HEK293 (cell line): ENCODE results near the gene SIDT2.

Experiments used
- ZNF2 ChIP-seq: fragments of 450-650 bp; formaldehyde crosslinking; IDR thresholded peaks from 2 replicates; pipeline ENCODE4 v1.5.1; 2016; ENCODE audit warnings: missing biosample characterization, missing genetic modification characterization
- ZNF843 ChIP-seq: fragments of 450-650 bp; formaldehyde crosslinking; IDR thresholded peaks from 2 replicates; pipeline ENCODE4 v1.5.1; 2016; ENCODE audit warnings: missing biosample characterization, missing genetic modification characterization

GRCh38 chr11:117166491-117166890, 12.1 kb upstream of the SIDT2 start:
- TF ChIP-seq ZNF843 (tag by site-specific recombination) (no peak), ZNF2 (tag by site-specific recombination) (no peak)
